Keratinocyte (primary cell): ENCODE data around the gene UGT1A6.
"Not testable (repeated sequence)": the region's sequence is repeated elsewhere in the genome, so short reads cannot be mapped to it uniquely, and the experiment has no call there.

Experiments
- CTCF ChIP-seq, 3 experiments: IDR thresholded peaks in 1 of 3; conservative IDR thresholded peaks in 1 of 3; optimal IDR thresholded peaks in 1 of 3; 2 replicates in 2 of 3; 3 replicates in 1 of 3; pipeline versions ENCODE3 to v1.5.1; 2011; ENCODE audit warnings: low read length in 3 of 3, mild to moderate bottlenecking in 3 of 3, moderate library complexity in 2 of 3, control low read depth in 1 of 3, inconsistent platforms in 1 of 3; ENCODE audit not compliant: insufficient read depth in 2 of 3; ENCODE audit errors: extremely low read depth in 1 of 3
- EZH2 ChIP-seq: IDR thresholded peaks from one replicate; pipeline ENCODE4 v1.6.1; 2012; ENCODE audit warnings: inconsistent platforms, mild to moderate bottlenecking, low read length, moderate library complexity

- not testable (repeated sequence) for TF ChIP-seq EZH2; CTCF (optimal IDR thresholded peaks at IDR 0.05 in 1 of 3, IDR thresholded peaks at IDR 0.05 in 1 of 3, conservative IDR thresholded peaks at IDR 0.05 in 1 of 3; ENCODE audit: extremely low read depth in 1 of 3, insufficient read depth in 2 of 3, low read length in 3 of 3)
These were observed 44.4 kb downstream of the UGT1A6 start for GRCh38 chr2:233736868-233737653.
